GM21529 (cell line): ENCODE measurements around the gene MBP.

Experiments
- ATAC-seq: cut with Tn5 transposase; IDR thresholded peaks from one replicate; pipeline ENCODE4 v1.9.1; 2021; ENCODE audit not compliant: unreplicated experiment

The MBP gene

DNA sequence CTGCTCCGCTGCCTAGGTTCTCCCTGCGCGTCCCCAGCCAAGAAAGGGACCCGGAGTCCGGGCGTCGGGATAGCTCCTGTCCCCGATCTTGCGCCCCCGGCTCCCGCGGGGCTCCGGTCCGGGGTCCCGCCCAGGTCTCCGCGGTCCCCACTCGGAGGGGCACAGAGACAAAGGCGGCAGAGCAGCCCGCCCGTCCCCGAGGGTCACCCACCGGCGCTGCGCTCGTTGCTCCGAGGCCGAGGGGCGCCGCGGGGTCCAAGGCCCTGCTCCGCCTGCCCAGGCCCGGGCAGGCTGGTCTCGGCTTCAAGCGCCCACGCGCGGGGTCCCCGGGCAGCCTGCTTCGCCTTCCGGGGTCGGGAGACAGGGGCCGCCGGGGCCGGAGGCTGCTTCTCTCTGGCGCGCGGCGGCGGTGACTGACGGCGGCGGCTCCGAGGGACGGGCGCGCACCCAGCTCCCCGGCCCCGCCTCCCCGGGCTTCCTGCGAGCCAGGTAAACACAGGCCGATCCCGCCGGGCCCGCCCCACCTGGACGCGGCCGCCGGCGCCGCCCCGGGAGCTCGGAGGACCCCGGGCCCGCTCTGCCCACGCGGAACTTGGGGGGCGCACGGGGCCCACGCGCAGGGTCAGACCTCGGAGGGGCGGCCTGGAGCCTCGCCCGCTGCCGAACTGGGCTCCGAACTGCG, at the start of gene MBP:
MBP (minus strand) TSS at position 415 of the 682 bp plus-strand sequence. CDS start 27,522 bp downstream, outside the sequence.
- ATAC-seq, result peak; percentile 62

DNA sequence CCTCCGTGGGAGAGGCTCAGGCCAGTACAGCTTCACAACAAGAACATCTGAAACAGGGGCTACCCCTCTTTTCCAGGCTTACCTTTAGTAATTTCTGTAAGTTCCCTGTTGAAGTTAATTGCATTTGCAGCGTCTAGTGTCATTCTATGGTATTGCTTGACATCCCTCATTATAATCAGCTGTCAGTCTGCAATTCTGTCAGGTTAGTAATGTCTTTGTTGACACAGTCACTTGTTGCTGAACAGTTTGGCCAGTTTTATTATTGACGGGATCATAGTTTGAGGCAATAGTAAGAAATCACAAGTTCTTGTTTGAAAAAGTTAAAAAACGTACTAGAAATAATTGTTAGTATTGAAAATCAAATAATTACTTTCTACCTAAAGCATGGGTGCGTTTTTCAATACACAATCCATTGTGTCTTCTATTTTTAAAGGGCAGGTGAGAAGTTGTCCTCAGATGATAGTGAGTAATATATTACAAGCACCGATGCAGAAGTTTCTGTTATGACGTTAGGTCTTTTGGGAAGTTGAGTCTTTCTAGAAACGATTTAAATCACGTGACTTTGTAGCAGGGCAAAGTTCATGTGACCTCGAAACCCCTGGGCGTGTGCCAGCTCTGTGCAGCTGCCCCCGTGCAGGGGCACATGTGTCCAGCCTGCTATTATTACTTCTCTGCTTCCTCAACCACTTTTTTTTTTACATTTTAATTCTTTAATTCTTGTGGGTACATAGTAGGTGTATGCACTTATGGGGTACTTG, 49.5 kb upstream of the MBP start:
- ATAC-seq, result no peak

DNA sequence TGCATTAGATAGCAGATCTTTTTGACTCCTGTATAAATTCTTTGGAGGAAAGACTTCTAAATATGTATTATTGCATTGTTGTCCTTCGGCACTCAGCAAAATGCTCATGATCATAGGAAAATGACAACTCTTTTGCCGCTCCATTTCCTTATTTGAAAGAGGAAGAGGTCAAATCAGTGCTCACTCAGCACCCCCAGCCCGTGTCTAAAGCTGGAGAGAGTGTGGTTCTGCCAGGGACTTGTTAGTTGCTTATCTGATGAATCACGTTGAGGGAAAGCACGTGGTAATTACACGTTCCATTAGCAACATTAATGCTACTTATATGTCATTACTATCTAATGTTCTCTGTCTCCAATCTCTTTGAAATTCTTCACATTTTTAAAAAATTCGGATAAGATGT, 46.0 kb upstream of the MBP start:
- no peak for ATAC-seq

DNA sequence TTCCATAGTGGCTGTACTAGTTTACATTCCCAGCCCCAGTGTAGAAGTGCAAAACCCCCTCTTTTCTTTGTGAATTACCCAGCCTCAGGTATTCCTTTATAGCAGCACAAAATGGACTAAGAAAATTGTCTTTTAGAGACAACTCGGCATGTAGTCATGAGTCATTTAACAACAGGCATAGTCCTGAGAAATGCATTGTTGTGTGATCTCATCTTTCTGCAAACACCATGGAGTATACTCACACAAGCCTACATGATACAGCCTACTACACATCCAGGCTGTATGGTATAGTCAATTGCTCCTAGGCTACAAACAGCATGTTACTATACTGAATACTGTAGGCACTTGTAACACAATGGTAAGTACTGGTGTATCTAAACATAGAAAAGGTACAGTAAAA, 44.4 kb upstream of the MBP start:
- no peak for ATAC-seq

DNA sequence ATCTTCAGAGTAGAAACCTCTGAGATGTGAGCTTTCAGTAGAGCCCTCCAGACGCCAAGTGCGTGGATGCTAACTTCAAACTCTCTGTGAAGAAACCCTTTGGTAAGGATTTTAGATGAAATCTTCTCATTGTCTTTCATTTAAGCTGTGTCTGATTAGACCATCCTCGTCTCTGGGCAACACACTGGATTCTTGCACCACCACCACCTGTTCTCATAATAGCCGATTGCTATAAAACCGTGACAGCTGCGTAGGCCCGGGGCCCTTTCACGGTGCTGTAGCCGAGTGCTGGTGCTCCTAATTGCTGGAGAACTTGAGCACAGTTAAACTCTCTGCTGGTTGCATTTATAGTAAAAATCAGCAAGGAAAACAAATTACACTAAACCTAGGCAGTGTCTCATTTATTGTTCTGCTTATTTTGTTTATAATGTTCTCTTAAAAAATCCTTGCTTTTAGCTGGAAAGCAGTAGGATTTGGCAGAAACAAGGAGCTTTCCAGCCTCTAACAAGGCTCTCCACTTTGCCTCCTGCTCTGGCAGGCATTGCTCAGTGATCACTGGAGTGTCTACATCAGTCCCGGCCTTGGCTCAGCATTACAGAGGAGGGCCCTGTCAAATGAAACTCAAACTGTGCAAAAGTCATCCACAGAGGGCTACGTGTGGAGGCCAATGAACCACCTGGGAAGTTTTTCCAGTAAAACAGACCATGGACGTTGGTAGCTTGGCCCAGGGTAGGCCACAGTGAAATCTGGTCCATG, 40.9 kb upstream of the MBP start:
- ATAC-seq, result no peak

DNA sequence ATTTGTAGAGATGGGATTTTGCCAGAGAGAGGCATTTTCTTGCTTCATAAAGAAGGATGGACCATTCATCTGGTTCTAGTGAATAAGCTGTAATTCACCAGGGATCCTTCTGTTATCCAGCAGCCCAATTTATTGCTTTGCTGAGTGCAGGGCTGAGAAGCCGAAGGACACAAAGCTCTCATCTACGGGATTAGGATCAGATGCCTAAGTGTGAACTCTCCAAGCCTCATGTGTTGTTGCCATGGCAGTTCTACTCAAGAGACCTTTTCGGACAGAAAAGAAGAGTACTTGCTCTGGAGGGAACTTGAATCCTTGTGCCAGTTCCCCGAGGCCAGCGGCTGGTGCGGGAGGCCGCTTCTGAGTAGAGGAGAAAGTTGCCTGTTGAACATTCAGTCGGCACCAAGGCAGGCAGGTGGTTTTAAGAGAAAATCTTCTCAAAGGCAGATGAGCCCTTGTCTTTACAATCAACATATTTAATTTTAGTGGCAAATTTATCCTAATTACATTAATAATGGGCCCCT, 38.4 kb upstream of the MBP start:
- no peak for ATAC-seq

DNA sequence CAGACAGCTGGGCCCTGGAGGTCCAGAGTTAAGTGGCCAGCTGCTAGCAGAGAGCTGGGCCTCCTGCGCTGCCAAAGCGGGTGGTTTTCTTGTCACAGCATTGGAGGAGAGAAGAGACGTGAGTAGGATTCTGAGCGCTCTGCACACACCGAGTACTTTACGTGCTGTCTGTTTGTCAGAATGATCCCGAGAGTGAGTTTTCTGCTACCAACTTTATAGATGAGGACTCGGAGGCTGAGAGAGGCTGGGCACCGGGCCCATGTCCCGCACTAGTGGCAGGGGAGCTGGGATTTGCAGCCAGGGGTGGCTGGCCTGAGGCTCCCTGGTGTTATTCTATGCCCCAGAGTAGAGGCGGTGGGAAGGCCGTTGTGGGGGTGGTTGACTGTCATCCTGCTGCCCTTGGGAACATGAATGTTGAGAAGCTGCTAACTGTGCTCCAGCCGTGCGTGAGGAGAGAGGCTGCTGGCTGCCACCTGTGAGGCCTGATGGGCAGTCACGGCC, 36.3 kb upstream of the MBP start:
- ATAC-seq, result no peak

DNA sequence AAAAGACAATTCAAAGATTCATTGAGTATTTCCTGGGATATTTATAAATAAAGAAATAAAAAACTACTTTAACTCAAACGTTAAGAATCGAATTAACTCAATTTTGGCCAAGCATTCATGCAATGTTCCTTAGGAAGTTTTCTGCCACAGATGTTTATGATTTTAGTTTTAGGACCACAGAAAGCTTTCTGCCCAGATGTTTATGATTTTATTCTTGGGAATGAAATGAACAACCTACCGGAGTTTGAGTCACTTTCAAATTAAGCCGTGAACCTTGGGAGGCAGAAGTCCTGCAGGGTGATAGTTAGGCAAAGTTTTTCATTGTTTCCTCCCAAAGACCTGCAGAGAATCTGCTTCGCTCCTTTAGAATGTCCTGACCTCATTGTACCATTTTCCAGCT, 34.7 kb upstream of the MBP start:
- no peak for ATAC-seq

DNA sequence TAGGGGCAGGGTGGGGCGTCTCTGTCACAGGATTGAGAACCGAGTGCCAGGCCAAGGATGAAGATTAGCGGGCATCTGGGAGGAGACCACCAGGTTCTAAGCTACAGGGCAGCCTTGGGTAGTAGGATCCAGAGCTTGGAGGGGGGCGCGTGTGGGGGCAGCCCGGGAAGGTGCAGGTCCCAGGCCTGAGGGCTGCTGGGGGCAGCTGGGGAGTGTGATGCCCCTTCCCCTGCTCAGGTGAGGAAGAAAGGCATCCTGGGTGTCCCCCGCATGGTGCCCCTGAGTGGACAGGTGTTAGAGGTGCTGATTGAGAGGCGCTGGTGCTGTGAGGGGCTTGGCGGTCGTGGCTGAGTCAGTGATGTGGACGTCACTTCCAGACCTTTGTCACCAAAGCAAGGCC, 33.9 kb upstream of the MBP start:
- ATAC-seq, result no peak

DNA sequence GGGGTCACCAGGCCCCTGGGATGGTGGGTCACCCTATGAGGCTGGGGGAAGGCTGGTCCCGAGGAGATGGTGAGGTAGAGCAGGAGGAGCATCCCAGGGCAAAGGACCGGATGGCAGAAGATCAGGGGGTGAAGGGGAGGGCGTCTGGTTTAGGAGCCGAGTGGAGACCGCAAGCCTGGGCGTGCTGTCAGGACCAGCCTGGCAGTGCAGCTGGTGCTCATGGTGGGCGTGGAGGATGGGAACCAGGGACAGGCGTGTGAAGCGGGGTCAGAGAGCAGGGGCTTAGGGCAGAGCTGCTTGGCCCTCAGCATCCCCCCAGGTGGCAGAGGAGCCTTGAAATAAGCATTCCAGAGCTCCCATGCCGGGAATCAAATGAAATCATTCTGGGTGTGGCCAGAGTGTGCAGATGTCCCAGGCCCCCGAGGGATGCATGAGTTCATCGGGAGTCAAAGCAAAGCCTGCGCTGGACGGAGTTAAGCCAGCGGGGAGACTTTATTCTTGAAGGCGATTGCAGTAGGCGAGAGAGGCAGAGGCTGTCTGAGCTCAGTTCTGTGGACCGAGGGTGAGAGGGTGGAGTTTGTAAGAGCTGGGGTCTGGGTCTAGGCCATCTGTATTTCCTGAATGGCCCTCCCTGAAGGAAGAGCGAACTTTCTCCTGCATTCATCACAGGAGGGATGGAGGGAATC, 33.1 kb upstream of the MBP start:
- no peak for ATAC-seq

DNA sequence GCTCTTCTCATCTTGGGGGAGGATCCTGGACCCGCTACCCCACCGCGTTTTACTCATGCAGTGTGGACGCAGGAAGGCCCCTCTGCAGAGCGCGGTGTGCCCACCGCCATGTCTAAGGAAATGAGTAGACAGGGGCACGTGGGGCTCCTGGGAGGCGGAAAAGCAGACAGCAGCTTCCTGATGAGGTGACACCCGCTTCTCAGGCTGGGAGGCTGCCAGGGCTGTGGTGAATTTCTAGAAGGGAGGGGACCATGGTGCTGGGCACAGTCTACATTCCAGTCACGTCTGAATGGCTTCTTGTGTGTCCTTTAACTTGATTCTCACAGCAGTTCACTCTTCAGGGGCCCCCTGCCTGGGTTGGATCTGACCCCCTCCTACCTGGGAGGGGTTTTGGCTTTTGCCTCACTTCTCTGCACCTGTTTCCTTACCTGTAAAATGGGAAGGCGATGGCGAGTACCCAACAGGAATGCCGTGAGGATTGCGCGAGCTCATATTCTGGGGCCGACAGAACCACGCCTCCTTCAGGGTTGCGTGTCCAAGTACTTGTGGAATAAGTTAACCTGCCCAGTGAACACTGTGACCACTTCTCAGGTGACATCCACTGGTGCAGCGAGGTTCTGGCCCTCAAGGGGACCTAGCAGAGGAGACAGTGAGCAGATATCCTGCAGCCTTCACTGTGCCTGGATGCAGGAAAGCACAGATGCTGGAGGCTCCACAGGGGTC, 32.3 kb upstream of the MBP start:
- ATAC-seq, result no peak

DNA sequence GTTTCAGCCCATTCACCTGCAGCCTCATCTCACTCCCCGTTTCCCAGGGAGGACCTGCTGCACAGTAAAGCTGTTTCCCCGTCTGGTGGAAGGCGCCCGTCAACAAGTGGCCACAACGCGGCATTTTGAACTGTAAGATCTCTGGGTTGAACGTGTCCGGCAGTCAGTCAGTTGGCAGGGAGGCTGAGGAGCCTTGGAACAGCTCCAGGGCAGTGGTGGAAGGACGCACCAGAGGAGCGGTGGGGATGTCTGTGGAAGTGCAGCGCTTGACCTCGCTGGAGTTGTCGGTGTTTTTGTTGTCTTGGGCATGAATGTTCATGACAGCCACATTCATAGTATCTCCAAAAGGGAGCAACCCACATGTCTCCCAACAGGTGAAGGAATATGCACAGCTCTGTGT, 31.4 kb upstream of the MBP start:
- no peak for ATAC-seq

DNA sequence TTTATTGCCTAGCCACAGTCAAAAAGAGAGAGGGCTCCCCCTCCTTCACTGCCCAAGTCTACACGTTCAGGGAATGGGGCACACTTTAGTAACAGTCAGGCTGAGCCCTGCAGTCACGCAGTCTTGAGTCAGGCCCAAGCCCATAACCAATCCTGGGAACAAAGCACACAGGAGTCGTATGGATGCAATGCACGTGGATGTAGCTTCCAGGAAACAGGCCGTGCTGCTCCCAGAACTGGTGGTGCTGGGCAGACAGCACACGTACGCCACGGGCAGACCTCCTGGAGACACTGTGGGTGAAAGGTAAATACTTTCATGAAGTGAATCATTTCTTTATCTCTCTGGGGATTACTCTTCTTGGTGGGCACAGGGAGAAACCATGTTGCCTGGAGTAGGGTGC, 30.0 kb upstream of the MBP start:
- ATAC-seq, result no peak

DNA sequence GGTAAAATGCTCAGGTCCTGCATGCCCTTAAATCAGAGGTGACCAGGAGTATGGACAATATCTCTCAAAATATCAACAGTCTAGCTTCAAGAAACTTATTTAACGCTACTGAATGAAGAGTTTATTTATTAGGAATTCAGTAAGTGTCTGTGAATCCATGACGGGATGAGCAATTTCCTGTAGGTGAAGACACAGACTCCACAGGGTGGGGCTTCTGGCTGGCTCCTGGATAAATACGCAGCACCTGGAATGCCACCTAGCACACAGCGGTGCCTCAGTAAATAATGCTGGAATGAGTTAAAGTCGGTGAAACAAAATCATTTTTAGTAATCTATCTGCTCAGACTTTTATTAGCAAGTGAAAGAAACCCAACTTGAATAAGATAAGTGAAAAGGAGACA, 29.4 kb upstream of the MBP start:
- ATAC-seq, result no peak

DNA sequence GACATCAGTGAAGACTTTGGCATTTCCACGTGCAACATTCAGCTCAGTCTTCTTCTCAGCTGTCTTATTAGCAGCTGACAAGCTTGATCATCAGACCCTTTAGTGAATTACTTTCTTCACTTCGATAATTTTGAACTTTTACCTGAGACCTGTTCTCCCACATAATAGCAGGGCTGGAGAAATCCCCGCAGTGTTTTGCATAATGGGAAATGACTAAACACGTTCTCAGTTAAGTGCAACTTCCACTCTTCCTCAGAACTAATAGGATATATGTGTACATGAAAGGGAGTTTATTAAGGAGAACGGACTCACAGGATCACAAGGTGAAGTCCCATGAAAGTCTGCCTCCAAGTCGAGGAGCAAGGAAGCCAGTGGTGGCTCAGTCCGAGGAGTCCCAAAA, 28.8 kb upstream of the MBP start:
- no peak for ATAC-seq

DNA sequence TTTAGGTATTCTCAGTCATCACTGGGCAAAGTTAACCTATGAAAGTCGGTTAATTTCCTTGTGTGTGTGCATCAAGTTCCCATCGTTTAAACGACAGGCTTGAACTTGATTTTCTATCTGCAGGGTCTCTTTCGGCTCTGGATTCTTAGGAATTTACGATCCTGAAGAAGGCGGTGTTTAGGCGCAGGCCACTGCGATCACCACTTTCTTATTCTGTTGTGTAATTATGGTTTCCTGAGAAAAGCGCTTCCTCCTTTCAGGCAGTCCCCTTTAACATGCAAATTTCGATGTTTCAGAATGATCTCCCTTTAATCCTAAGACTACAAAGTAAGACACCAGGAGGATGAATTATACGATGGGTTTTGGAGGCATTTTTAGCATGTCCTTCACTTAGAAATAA, 27.9 kb upstream of the MBP start:
- peak; percentile 44 for ATAC-seq

DNA sequence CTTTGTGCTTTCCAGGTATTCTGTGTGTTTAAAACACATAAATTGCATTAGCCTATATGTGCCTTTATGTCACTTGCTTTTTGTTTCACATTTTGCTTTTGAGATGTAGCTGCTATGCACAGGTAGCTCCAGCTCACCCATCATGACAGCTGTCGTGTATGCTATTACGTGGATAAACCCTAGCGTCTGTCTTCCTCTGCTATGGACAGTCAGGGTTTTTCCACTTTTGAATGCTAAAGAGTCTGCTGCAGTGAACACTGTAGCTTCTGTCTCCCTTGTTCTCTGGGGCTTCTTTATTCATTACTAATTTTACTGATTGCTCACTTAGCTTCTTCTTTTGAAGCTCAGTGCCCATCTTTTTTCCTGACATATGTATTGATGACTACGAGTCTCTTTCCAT, 24.7 kb upstream of the MBP start:
- no peak for ATAC-seq

DNA sequence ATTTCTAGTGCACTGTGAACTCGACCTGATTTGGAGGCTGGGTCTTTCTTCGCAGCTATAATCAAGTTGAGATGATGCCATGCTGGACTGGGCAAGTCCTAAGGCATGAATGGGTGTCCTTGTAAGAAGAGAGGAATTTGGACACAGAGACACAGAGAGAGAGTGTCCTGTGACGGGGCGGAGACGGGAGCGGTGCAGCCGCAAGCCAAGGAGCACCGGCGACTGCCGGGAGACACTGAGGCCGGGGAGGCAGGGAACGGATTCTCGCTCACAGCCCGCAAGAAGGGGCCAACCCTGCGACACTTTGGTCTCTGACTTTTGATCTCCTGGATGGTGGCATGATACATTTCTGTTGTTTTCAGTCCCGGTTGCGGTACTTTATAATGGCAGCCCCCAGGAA, 22.4 kb upstream of the MBP start:
- no peak for ATAC-seq

DNA sequence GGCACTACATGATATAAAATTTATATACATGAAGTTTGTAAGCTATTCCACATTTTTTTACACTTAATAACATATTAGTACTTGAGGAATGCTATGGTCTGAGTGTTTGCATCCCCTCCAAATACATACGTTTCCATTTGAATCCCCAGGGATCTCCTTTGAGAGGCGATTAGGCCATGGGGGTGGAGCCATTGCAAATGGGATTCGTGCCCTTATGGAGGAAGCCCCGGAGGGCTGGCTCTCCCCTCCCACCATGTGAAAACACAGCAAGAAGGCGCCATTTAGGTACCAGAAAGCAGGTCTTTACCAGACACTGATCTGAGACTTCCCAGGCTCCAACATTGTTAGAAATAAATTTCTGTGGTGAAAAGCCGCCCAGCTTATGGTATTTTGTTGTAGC, 20.8 kb upstream of the MBP start:
- no peak for ATAC-seq

DNA sequence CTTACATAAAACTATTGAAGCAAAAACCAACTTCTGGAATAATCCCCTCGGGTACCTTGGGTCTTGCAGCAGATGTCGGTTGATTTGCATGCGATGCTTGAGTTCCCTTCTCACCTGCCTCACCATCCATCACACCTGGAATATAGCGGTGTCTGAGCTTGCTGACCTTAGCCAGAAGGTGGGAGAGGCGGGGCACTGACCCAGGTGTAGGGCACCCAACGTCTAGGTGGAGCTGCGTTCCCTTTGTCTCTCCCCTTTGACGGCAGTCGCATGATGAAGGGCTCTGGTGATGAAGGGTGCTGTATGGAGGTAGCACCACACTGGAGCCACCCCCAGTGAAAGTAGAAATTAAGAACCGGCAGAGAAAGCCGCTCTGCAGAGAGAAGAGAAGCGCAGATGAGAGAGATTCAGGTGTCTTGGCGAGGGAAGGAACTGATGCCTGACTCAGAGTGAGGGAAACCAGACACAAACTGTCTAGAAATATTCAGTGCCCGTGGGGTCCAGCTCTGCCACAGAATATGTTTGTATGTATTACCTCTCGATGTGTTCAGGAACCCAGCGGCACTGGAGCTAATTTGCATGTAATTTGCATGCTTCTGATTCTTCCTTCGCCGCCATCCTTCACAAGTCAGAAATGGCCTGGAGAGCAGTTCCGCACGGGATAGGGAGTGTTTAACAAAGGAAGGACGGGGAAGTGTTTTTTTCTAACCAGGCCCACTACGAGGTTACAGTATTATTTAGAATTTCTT, 19.4 kb upstream of the MBP start:
- no peak for ATAC-seq
